Measurements from ENCODE around the gene TRMT61A. TPM values are rescaled to one million over a fixed set of nuclear protein-coding genes. Genes with fewer than 3 reads are reported as not detected.

Gene TRMT61A
- total RNA-seq, 2 donors from 2014 or later: 13.2 to 29.7 TPM

GRCh38 chr14:103514596-103515421, 14.2 kb upstream of the TRMT61A start:
- Mint-ChIP-seq H3K27me3 (peaks cover 0 to 2% of the 10 kb centered on the region in 2 donors), H3K4me3 (no peak overlapping the region), H3K9me3 (no peaks in the 10 kb centered on the region), H3K36me3 (no peaks in the 10 kb centered on the region), H3K4me1 (ENCODE audit: low read depth in 2 of 2) (peaks cover 0 to 6% of the 10 kb centered on the region in 2 donors), H3K27ac (no peak overlapping the region)
- no peak for ATAC-seq
- peak; percentile 40 for DNase-seq (ENCODE audit: low spot score)

DNA sequence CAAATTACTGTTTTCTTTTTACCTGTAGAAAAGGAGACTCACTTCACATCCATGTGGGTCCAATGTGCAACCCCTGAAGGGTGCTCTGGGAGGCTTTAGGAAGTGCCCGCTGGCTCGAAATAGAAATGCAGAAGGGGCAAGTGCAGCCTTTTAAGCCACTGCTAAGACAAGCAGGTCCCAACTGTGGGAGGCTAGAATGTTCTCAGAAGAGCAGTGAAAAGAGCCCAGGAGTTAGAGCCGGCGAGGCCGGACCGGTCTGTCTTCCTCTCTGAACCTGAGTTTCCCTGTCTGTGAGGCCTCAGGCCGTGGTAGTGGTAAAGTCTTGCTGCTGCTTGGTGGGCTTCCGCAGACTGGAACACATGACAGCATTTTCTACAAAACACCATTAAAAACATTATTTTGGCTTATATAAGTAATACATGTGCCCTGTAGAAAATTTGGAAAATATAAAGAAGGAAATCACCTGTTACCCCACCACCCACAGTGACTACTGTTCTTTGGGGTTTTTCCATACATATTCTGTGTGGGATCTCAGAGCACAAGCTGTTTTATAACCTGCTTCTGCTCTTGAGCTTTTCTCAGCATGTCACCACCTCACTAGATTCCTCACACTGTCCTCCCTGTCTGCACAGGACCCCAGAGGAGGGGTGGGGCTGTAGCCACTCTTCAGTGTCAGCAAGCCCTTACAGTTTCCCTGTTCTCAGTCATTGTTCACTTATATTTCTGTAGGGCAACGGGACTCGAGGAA, 12.4 kb upstream of the TRMT61A start:
- Mint-ChIP-seq H3K27me3 (peaks cover 0 to 2% of the 10 kb centered on the region in 2 donors), H3K4me3 (no peak overlapping the region), H3K9me3 (no peaks in the 10 kb centered on the region), H3K27ac (no peak overlapping the region), H3K4me1 (ENCODE audit: low read depth in 2 of 2) (peaks cover 0 to 6% of the 10 kb centered on the region in 2 donors), H3K36me3 (no peaks in the 10 kb centered on the region)
- ATAC-seq (no peak), DNase-seq (ENCODE audit: low spot score) (peak; percentile 8)

- Mint-ChIP-seq H3K27me3 (peaks cover 0 to 2% of the 10 kb centered on the region in 2 donors), H3K27ac (no peak overlapping the region), H3K4me1 (ENCODE audit: low read depth in 2 of 2) (peaks cover 0 to 6% of the 10 kb centered on the region in 2 donors), H3K9me3 (no peaks in the 10 kb centered on the region), H3K36me3 (no peaks in the 10 kb centered on the region), H3K4me3 (no peak overlapping the region)
- ATAC-seq (no peak), DNase-seq (ENCODE audit: low spot score) (peak; percentile 54)
Measured at GRCh38 chr14:103517174-103517566, 11.8 kb upstream of the TRMT61A start.

GRCh38 chr14:103517721-103518421, 11.1 kb upstream of the TRMT61A start:
- H3K27ac Mint-ChIP-seq: no peak overlapping the region
- peaks cover 0 to 6% of the 10 kb centered on the region in 2 donors for H3K4me1 Mint-ChIP-seq (ENCODE audit: low read depth in 2 of 2)
- no peaks in the 10 kb centered on the region for H3K9me3 Mint-ChIP-seq
- peaks cover 0 to 2% of the 10 kb centered on the region in 2 donors for H3K27me3 Mint-ChIP-seq
- DNase-seq (ENCODE audit: low spot score): peak; percentile 29
- H3K36me3 Mint-ChIP-seq: no peaks in the 10 kb centered on the region
- no peak for ATAC-seq
- no peak overlapping the region for H3K4me3 Mint-ChIP-seq

GRCh38 chr14:103518422-103519042, 10.5 kb upstream of the TRMT61A start:
- Mint-ChIP-seq H3K27me3 (peaks cover 0 to 3% of the 10 kb centered on the region in 2 donors), H3K27ac (no peak overlapping the region), H3K4me1 (ENCODE audit: low read depth in 2 of 2) (peaks cover 0 to 6% of the 10 kb centered on the region in 2 donors), H3K36me3 (no peaks in the 10 kb centered on the region), H3K9me3 (no peaks in the 10 kb centered on the region), H3K4me3 (no peak overlapping the region)
- peak; percentile 60 for DNase-seq (ENCODE audit: low spot score)
- peak in 1 of 2 donors; percentile 33 for ATAC-seq

DNA sequence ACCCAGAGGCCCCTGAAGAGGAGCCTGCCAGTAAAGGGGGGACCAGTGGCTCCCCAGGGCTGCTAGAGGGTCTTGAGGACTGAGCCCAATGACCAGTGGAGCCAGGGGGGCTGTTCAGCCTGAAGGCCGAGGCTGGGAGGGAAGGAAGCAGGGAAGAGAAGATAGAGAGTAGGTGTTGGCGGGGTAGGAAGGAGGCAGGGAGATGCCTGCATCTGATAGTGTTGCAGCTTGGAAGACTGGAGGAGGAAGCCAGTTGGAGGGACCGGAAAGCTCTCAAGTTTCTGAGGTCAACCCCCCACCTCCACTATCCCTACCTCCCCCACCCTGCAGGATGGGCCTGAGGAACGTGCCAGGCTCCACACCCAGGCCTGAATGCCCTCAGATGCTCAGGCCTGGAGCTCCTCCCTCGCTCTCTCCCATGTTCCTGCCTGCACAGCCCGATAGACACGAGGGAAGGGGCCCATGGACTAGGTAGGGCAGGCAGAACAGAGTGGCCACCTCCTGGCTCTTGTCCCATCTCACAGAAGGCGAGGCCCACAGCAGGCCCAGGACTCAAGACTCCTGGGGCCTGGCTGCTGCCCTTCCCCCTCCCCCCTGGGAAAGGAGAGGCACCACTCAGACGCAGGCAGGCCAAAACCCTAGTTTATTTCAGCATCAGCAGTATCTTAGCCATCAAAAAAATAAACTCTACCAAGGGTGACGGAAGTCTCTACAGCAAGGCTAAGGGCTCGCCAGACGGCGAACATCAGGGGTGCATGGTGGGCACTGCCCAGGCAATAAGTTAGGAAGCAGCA, 9.8 kb upstream of the TRMT61A start:
- peaks cover 0 to 6% of the 10 kb centered on the region in 2 donors for H3K4me1 Mint-ChIP-seq (ENCODE audit: low read depth in 2 of 2)

GRCh38 chr14:103519837-103520212, 9.2 kb upstream of the TRMT61A start:
- no peaks in the 10 kb centered on the region for H3K9me3 Mint-ChIP-seq
- peak overlapping the region; percentile 41 for H3K4me3 Mint-ChIP-seq
- DNase-seq (ENCODE audit: low spot score) (peak; percentile 15), ATAC-seq (no peak)
- H3K27me3 Mint-ChIP-seq: peaks cover 0 to 6% of the 10 kb centered on the region in 2 donors
- H3K4me1 Mint-ChIP-seq (ENCODE audit: low read depth in 2 of 2): peaks cover 0 to 6% of the 10 kb centered on the region in 2 donors
- H3K36me3 Mint-ChIP-seq: no peaks in the 10 kb centered on the region
- no peak overlapping the region for H3K27ac Mint-ChIP-seq

More for the DNA sequence above, 9.8 kb upstream of the TRMT61A start:
- no peak for ATAC-seq
- H3K36me3 Mint-ChIP-seq: no peaks in the 10 kb centered on the region
- peak overlapping the region; percentile 41 for H3K4me3 Mint-ChIP-seq
- H3K27ac Mint-ChIP-seq: no peak overlapping the region
- H3K27me3 Mint-ChIP-seq: peaks cover 0 to 6% of the 10 kb centered on the region in 2 donors
- DNase-seq (ENCODE audit: low spot score): peak; percentile 10
- H3K9me3 Mint-ChIP-seq: no peaks in the 10 kb centered on the region

- peaks cover 0 to 6% of the 10 kb centered on the region in 2 donors for H3K4me1 Mint-ChIP-seq (ENCODE audit: low read depth in 2 of 2)
- H3K36me3 Mint-ChIP-seq: no peaks in the 10 kb centered on the region
- no peaks in the 10 kb centered on the region for H3K9me3 Mint-ChIP-seq
- DNase-seq (ENCODE audit: low spot score) (peak; percentile 44), ATAC-seq (no peak)
- no peak overlapping the region for H3K27ac Mint-ChIP-seq
- peaks cover 0 to 6% of the 10 kb centered on the region in 2 donors for H3K27me3 Mint-ChIP-seq
- peak overlapping the region; percentile 57 for H3K4me3 Mint-ChIP-seq
Measured at GRCh38 chr14:103520269-103520656, 8.7 kb upstream of the TRMT61A start.

DNA sequence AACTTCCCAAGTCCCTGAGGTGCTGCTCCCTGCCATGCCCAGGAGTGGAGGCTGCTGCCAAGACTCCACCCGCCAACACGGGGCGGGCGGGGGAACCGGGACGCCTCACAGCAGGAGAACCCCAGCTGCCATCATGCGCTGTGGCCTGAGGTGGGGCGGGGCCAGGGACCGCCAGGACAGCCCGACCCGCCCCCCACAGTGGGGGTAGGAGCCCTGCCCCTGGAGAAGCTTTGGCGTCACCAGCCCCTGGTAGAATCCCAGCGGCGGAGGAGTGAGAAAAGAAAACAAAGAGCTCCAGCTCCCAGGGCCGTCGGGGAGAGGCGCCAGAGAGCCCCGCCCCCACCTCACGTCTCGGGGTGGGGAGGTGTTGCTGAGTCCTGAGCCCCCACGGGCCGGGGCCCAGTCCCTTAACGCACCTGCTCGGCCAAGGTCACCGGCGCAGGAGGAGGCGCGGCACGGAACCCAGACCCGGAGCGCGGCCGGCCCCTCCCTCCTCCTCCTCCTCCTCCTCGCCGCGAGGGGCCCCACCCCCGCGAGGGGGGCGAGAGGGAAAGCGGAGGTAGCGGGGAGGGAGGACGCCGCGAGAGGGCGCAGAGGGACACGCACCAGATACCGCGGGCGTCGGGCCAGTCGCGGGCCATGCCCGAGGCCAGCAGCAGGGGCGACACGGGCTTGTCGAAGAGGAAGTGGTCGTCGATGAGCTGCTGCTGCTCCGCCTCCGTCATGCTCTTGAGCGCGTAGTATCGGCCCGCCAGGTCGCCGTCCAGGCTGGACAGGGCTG, 8.1 kb upstream of the TRMT61A start:
- peak; percentile 77 for ATAC-seq

DNA sequence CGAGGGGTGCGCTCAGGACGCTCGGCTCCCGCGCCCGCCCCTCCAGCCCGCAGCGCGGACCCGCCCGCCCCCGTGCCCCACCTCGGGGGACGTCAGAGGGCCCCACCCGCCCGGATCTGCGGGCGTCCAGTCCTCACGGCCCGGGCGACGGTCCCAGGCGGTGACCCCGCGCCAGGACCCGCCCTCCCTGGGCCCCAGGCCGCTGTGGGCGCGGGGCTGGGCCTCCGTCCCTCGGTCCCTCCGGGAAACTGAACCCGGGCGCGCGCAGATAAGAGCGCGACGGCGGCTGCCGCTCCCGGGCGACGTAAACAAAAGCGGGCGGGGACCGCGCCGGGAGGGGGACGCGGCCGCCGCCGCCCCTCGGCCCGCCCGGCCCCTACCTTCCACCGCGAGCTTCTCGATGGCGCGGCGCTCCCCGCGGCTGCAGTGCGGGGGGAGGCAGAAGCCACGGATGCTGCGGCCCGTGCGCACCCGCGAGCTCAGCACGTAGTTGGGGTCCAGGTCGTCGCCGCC, 7.5 kb upstream of the TRMT61A start:
- DNase-seq (ENCODE audit: low spot score) (peak; percentile 56), ATAC-seq (no peak)

More for the DNA sequence above, 8.1 kb upstream of the TRMT61A start:
- H3K4me1 Mint-ChIP-seq (ENCODE audit: low read depth in 2 of 2): peaks cover 0 to 6% of the 10 kb centered on the region in 2 donors
- no peaks in the 10 kb centered on the region for H3K36me3 Mint-ChIP-seq
- H3K27me3 Mint-ChIP-seq: peaks cover 0 to 6% of the 10 kb centered on the region in 2 donors
- no peaks in the 10 kb centered on the region for H3K9me3 Mint-ChIP-seq
- peak overlapping the region; percentile 57 for H3K4me3 Mint-ChIP-seq
- no peak overlapping the region for H3K27ac Mint-ChIP-seq
- peak; percentile 78 for DNase-seq (ENCODE audit: low spot score)

DNA sequence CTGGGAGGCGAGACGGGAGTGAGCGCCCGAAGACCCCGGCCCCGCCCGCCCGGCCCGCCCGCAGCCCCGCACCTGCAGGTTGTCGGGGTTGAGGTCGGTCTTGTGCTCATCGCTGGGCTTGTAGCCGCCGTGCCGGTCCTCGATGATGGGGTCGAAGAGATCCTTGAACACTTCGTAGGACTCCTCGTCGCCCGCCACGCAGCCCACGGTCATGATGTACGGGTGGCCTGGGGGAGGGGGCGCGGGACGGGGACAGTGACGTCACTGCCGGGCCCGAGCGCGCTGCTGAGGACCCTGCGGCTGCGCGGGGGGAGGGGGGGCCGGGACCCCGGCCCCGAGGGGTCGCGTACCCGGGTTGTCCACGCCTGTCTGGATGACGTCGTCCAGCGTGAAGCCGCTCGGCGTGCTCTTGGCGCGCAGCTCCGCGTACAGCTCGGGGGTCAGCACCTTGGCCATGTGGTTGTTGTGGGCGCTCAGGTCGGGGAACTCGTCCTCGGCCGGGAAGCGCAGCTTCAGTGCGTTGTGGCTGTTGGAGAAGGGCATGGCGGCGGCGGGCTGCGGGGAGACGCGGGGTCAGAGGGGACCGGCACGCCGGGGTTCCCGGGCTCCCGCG, 6.9 kb upstream of the TRMT61A start:
- Mint-ChIP-seq H3K4me3 (no peak overlapping the region), H3K27me3 (peaks cover 0 to 6% of the 10 kb centered on the region in 2 donors), H3K4me1 (ENCODE audit: low read depth in 2 of 2) (peaks cover 1 to 7% of the 10 kb centered on the region in 2 donors), H3K36me3 (no peaks in the 10 kb centered on the region), H3K27ac (no peak overlapping the region), H3K9me3 (no peaks in the 10 kb centered on the region)
- ATAC-seq: no peak
- DNase-seq (ENCODE audit: low spot score): peak; percentile 60

More for the DNA sequence above, 7.5 kb upstream of the TRMT61A start:
- Mint-ChIP-seq H3K9me3 (no peaks in the 10 kb centered on the region), H3K27ac (no peak overlapping the region), H3K4me1 (ENCODE audit: low read depth in 2 of 2) (peaks cover 0 to 6% of the 10 kb centered on the region in 2 donors), H3K4me3 (peak overlapping the region; percentile 57), H3K27me3 (peaks cover 0 to 6% of the 10 kb centered on the region in 2 donors), H3K36me3 (no peaks in the 10 kb centered on the region)
